CD4-positive, alpha-beta memory T cell (primary cell): ENCODE measurements around the gene BNC1. TPM values are rescaled to one million over a fixed set of nuclear protein-coding genes. Genes with fewer than 3 reads are reported as not detected.

Experiments used
- CTCF ChIA-PET: fragments of 350-600 bp; sonication (Branson Sonifier 250); formaldehyde crosslinking; loops from one replicate; lab custom pipeline; 2021; ENCODE audit warnings: inconsistent platforms; ENCODE audit not compliant: partially characterized antibody; lab: Charles Lee
- POLR2A ChIA-PET: fragments of 350-600 bp; sonication (Branson Sonifier 250); formaldehyde crosslinking; loops from one replicate; lab custom pipeline; 2021; ENCODE audit not compliant: partially characterized antibody; lab: Charles Lee
- DNase-seq, 5 donors: peaks; one replicate each; pipeline versions ENCODE4 v3.0.0 to v3.0.0-alpha.2; 2020 to 2022; ENCODE audit warnings: mixed read lengths in 1 of 5
- H3K27ac ChIP-seq: one replicate; pipeline ENCODE4 v1.7.0; 2013; ENCODE audit warnings: low read depth, low read length
- H3K27me3 ChIP-seq: 2 replicates; pipeline ENCODE4 v1.7.0; 2013; ENCODE audit warnings: mild to moderate bottlenecking, low read length, moderate library complexity; ENCODE audit not compliant: insufficient read depth
- H3K36me3 ChIP-seq: 2 replicates; pipeline ENCODE4 v1.7.0; 2013; ENCODE audit warnings: mild to moderate bottlenecking, low read length, moderate library complexity; ENCODE audit not compliant: insufficient read depth
- H3K4me1 ChIP-seq: 2 replicates; pipeline ENCODE4 v1.7.0; 2013; ENCODE audit warnings: mild to moderate bottlenecking, low read length, moderate library complexity; ENCODE audit not compliant: insufficient read depth
- H3K4me3 ChIP-seq, 2 donors: one replicate each; pipeline ENCODE4 v1.7.0; 2013; ENCODE audit warnings: low read length in 2 of 2, mild to moderate bottlenecking in 1 of 2
- H3K9me3 ChIP-seq, 2 donors: one replicate each; pipeline ENCODE4 v1.7.0; 2013; ENCODE audit warnings: low read length in 2 of 2, control low read depth in 1 of 2; ENCODE audit not compliant: control insufficient read depth in 1 of 2
- H3K27ac Mint-ChIP-seq, 7 donors: one replicate each; pipeline ENCODE4 v1.8.0; 2020 to 2021; ENCODE audit warnings: mixed read lengths in 7 of 7, mild to moderate bottlenecking in 6 of 7, inconsistent platforms in 3 of 7, moderate library complexity in 3 of 7
- H3K27me3 Mint-ChIP-seq, 2 donors: one replicate each; pipeline ENCODE4 v1.8.0; 2020 to 2021; ENCODE audit warnings: mixed read lengths in 2 of 2
- H3K36me3 Mint-ChIP-seq, 2 donors: one replicate each; pipeline ENCODE4 v1.8.0; 2020 to 2021; ENCODE audit warnings: mixed read lengths in 2 of 2, inconsistent platforms in 1 of 2, mild to moderate bottlenecking in 1 of 2
- H3K4me1 Mint-ChIP-seq, 4 donors: one replicate each; pipeline ENCODE4 v1.8.0; 2020 to 2021; ENCODE audit warnings: mixed read lengths in 4 of 4, mild to moderate bottlenecking in 1 of 4
- H3K4me3 Mint-ChIP-seq, 8 donors: one replicate each; pipeline ENCODE4 v1.8.0; 2020 to 2021; ENCODE audit warnings: mixed read lengths in 8 of 8, mild to moderate bottlenecking in 7 of 8, moderate library complexity in 6 of 8, inconsistent platforms in 3 of 8
- H3K9me3 Mint-ChIP-seq, 8 donors: one replicate each; pipeline ENCODE4 v1.8.0; 2020 to 2021; ENCODE audit warnings: mixed read lengths in 8 of 8, mild to moderate bottlenecking in 5 of 8, inconsistent platforms in 3 of 8, moderate library complexity in 1 of 8
- intact Hi-C: fragments of 100-400 bp; cut with micrococcal nuclease; formaldehyde crosslinking; loops from one replicate; pipeline ENCODE4 v1.15.1; 2023
- polyA plus RNA-seq, 2 donors: library from polyadenylated mRNA; unstranded; fragments of 300-500 nt; fragmentation: Illumina TruSeq; gene quantifications; one replicate each; pipeline ENCODE4 v1.2.3, GENCODE V29; 2021
- total RNA-seq, 2 experiments: library from RNA; stranded (reverse); gene quantifications; one replicate each; pipeline ENCODE4 v1.2.3, GENCODE V29; 2021

The BNC1 gene
- total and polyA plus RNA-seq, 4 experiments from 2014 or later, result not detected

DNA sequence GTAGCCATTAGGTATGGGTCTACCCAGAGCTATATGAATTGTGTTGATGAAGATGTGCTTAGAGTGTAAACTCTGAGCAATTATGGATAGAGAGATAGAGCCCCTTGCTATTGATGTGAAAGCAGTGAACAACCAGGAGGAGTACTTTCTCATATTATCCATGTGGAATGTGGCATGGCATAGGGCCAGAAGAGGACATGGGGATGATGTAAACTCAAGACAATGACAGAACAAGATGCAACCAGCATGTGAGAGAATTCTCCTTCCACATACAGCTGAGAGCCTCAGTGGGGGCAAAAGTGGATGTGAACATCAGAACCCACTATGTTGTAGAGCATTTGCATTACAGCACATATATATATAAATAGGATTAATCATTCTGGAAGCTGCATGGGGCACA is 36.4 kb upstream of the BNC1 start:
- H3K9me3 Mint-ChIP-seq, result peaks cover 0 to 3% (median 0%) of the 10 kb centered on the region in 8 donors
- H3K27me3 Mint-ChIP-seq, result peaks cover 11 to 12% of the 10 kb centered on the region in 2 donors
- Histone ChIP-seq H3K36me3 (no peaks in the 10 kb centered on the region), H3K4me3 (no peak overlapping the region), H3K27ac (no peak overlapping the region), H3K4me1 (no peaks in the 10 kb centered on the region), H3K27me3 (no peaks in the 10 kb centered on the region), H3K9me3 (no peaks in the 10 kb centered on the region)
- no peaks in the 10 kb centered on the region for H3K4me1 Mint-ChIP-seq
- H3K27ac Mint-ChIP-seq, result no peak overlapping the region
- H3K4me3 Mint-ChIP-seq, result no peak overlapping the region
- H3K36me3 Mint-ChIP-seq, result no peaks in the 10 kb centered on the region
- intact Hi-C loops, result no loop called here
- ChIA-PET CTCF (no interaction called here), POLR2A (no interaction called here)
- DNase-seq, result no peak

DNA sequence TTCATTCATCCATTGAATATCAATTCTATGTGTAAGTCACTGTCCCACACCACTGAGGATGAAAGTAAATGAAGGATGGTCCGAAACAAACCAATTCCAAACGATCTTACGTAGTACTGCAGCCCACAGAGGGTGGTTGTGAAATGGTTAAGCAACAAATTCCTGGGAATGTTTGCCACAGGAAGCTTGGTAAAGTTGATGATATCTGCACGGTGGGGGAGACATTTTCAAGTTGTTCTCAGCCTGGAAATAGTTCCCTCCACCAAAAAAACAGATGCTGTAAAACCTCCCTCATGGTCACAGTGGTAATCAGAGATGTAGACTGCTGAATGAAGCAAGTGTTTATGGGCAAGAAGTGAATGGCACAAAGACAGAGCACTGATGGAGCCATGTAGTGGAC is 35.9 kb upstream of the BNC1 start:
- ChIA-PET POLR2A (no interaction called here), CTCF (no interaction called here)
- H3K27me3 Mint-ChIP-seq, result peaks cover 11 to 12% of the 10 kb centered on the region in 2 donors
- peaks cover 0 to 3% (median 0%) of the 10 kb centered on the region in 8 donors for H3K9me3 Mint-ChIP-seq
- Histone ChIP-seq H3K27me3 (no peaks in the 10 kb centered on the region), H3K27ac (no peak overlapping the region), H3K36me3 (no peaks in the 10 kb centered on the region), H3K4me3 (no peak overlapping the region), H3K9me3 (no peaks in the 10 kb centered on the region), H3K4me1 (no peaks in the 10 kb centered on the region)
- no peaks in the 10 kb centered on the region for H3K4me1 Mint-ChIP-seq
- H3K27ac Mint-ChIP-seq, result no peak overlapping the region
- H3K36me3 Mint-ChIP-seq, result no peaks in the 10 kb centered on the region
- no peak for DNase-seq
- no peak overlapping the region for H3K4me3 Mint-ChIP-seq
- intact Hi-C loops, result no loop called here

DNA sequence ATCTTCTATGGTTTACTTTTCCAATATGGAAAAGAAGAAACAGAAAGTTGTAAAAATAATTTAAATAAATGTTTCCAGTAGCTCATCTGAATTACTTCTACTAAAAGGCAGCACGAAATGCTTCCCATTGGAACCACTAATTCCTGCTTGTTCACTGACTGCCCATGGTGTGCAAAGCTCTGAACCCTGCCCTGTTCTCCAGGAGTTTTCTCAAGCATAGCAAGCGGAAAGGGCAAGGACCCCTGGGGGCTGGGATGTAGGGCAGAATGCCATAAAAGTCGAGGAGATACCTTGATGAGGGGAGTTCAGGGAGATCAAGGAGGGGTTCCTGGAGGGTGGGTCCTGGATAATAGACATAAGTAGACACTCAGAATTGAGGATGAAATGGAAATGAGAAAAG is 35.3 kb upstream of the BNC1 start:
- Histone ChIP-seq H3K27me3 (no peaks in the 10 kb centered on the region), H3K36me3 (no peaks in the 10 kb centered on the region), H3K4me1 (no peaks in the 10 kb centered on the region), H3K4me3 (no peak overlapping the region), H3K9me3 (no peaks in the 10 kb centered on the region), H3K27ac (no peak overlapping the region)
- intact Hi-C loops, result no loop called here
- H3K36me3 Mint-ChIP-seq, result no peaks in the 10 kb centered on the region
- ChIA-PET CTCF (no interaction called here), POLR2A (no interaction called here)
- H3K9me3 Mint-ChIP-seq, result peaks cover 0 to 3% (median 0%) of the 10 kb centered on the region in 8 donors
- DNase-seq, result no peak
- no peak overlapping the region for H3K27ac Mint-ChIP-seq
- no peak overlapping the region for H3K4me3 Mint-ChIP-seq
- H3K27me3 Mint-ChIP-seq, result peaks cover 11 to 12% of the 10 kb centered on the region in 2 donors
- no peaks in the 10 kb centered on the region for H3K4me1 Mint-ChIP-seq

DNA sequence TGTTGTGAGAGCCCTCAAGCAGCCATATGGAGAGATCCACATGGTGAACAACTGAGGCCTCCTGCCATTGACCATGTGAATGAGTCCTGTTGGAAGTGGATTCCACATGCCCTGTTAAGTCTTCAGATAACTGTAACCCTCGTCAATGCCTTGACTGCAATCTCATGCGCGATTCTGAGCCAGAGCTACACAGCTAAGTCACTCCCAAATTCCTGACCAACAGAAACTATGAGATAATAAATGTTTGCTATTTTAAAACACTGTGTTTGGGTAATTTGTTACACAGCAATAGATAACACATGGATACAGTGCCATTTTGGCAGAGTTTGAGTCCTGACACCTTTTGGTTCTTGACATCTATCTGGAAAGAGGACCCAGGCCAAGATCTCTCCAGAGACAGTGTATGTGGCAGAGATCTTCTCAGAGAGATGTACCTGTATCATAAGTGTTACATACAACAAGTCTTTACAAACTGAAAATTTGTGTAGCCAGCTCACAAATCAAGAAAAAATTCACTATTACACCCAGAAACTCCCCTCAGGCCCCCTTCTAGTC is 34.5 kb upstream of the BNC1 start:
- H3K4me1 ChIP-seq, result no peaks in the 10 kb centered on the region
- Mint-ChIP-seq H3K27ac (no peak overlapping the region), H3K36me3 (no peaks in the 10 kb centered on the region), H3K27me3 (peaks cover 9 to 12% of the 10 kb centered on the region in 2 donors), H3K9me3 (no peaks in the 10 kb centered on the region), H3K4me3 (no peak overlapping the region), H3K4me1 (no peaks in the 10 kb centered on the region)
- intact Hi-C loops, result no loop called here
- ChIA-PET CTCF (no interaction called here), POLR2A (no interaction called here)
- H3K27ac ChIP-seq, result no peak overlapping the region
- no peaks in the 10 kb centered on the region for H3K9me3 ChIP-seq
- no peak overlapping the region for H3K4me3 ChIP-seq
- H3K27me3 ChIP-seq, result no peaks in the 10 kb centered on the region
- H3K36me3 ChIP-seq, result no peaks in the 10 kb centered on the region
- no peak for DNase-seq

DNA sequence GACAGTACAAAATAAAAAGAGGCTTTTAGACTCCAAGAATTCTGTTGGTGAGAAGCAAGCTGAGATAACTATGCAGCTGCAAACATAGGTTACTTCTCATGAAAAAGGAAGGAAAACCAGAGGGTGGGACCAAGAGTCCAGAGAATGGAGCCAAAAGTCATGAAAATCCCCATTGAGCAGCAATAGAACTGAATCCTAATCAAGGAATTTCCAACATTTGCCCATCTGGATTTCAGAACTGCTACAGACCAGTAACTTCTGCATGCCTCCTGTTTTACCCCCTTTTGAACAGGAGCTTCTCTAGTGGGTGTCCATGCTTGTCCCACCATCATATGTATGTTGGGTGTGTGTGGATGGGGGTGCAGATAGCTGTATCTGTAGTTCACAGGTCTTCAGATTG is 33.6 kb upstream of the BNC1 start:
- no peaks in the 10 kb centered on the region for H3K9me3 ChIP-seq
- intact Hi-C loops, result no loop called here
- DNase-seq, result no peak
- H3K27me3 ChIP-seq, result no peaks in the 10 kb centered on the region
- Mint-ChIP-seq H3K9me3 (no peaks in the 10 kb centered on the region), H3K36me3 (no peaks in the 10 kb centered on the region), H3K4me1 (no peaks in the 10 kb centered on the region), H3K27ac (no peak overlapping the region), H3K4me3 (no peak overlapping the region), H3K27me3 (peaks cover 9 to 12% of the 10 kb centered on the region in 2 donors)
- H3K27ac ChIP-seq, result no peak overlapping the region
- CTCF ChIA-PET, result no interaction called here
- POLR2A ChIA-PET, result no interaction called here
- H3K4me1 ChIP-seq, result no peaks in the 10 kb centered on the region
- no peak overlapping the region for H3K4me3 ChIP-seq
- no peaks in the 10 kb centered on the region for H3K36me3 ChIP-seq

DNA sequence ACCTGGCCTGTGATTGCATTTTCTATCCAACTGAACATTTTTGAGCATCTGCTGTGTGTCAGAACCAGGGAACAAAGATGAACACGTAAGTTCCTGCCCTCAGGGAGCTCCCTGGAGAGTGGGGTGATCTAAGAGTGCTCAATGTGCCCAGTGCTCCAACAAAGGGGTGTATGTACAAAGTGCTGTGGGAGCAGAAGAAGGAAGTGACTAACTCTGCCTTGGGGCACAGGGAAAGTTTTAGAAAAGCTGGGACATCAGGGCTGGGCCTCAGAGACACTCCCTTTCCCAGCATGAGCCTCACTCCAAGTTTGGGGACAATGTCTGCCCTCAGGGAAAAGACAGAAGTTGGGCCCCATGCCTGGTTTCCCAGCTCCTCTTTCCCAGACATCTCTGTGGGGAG is 27.6 kb upstream of the BNC1 start:
- no peak overlapping the region for H3K4me3 ChIP-seq
- Mint-ChIP-seq H3K9me3 (no peaks in the 10 kb centered on the region), H3K36me3 (no peaks in the 10 kb centered on the region), H3K4me3 (no peak overlapping the region), H3K4me1 (no peaks in the 10 kb centered on the region), H3K27ac (no peak overlapping the region), H3K27me3 (peaks cover 0 to 8% of the 10 kb centered on the region in 2 donors)
- H3K9me3 ChIP-seq, result no peaks in the 10 kb centered on the region
- H3K4me1 ChIP-seq, result no peaks in the 10 kb centered on the region
- ChIA-PET CTCF (no interaction called here), POLR2A (no interaction called here)
- no peaks in the 10 kb centered on the region for H3K27me3 ChIP-seq
- intact Hi-C loops, result no loop called here
- no peak overlapping the region for H3K27ac ChIP-seq
- no peak for DNase-seq
- H3K36me3 ChIP-seq, result no peaks in the 10 kb centered on the region

DNA sequence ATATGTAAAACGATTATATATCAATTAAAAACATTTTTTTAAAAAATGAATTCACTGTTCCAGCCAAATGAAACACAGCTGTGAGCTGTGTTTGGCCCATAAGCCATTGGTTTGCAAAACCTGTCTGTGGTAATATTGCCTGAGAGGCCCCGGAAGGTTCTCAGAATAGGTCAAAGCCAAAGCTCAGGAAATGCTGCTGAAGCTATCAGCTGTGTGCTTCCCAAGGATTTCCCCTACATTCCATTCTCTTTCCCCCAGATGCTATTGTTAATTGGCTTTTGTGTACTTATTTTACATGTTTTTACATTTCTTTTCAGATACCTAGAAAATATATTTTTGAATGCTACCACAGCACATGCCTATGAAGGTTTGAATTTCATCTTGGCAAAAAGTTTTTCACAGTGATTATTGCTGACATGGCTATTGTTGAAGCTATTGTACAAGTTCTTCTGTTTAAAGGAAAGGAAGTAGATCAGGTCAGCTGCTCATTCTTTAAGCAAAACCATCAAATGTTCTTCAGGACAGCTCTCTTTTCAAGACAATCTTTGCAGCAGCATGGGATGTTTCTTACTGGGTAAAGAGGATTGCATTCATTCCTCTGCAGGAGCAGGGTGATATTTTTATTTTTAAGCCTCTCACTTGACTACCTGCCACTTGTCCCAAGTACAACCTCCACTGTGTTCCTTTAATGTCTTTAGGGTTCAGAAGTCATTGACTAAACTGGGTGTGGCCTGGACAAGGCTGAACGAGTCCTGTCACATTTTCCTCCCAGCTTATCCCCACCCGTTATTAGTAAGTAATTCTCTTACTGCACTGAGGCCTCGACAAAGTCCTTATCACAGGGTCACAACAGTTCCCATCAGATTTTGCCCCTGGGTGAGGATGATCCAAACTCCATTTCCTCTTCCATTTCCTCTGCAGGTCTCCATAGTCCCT is 26.3 kb upstream of the BNC1 start:
- ChIA-PET CTCF (no interaction called here), POLR2A (no interaction called here)
- intact Hi-C loops, result no loop called here
- H3K9me3 ChIP-seq, result no peaks in the 10 kb centered on the region
- H3K27ac Mint-ChIP-seq, result no peak overlapping the region
- H3K27me3 Mint-ChIP-seq, result peaks cover 4 to 8% of the 10 kb centered on the region in 2 donors
- H3K4me3 Mint-ChIP-seq, result no peak overlapping the region
- no peaks in the 10 kb centered on the region for H3K27me3 ChIP-seq
- no peak for DNase-seq
- no peaks in the 10 kb centered on the region for H3K36me3 Mint-ChIP-seq
- H3K4me3 ChIP-seq, result no peak overlapping the region
- no peaks in the 10 kb centered on the region for H3K4me1 Mint-ChIP-seq
- no peaks in the 10 kb centered on the region for H3K9me3 Mint-ChIP-seq
- no peaks in the 10 kb centered on the region for H3K4me1 ChIP-seq
- H3K27ac ChIP-seq, result no peak overlapping the region
- no peaks in the 10 kb centered on the region for H3K36me3 ChIP-seq
